PC-9 (cell line): ENCODE measurements around the gene RASGEF1C. TPM values are rescaled to one million over a fixed set of nuclear protein-coding genes. Genes with fewer than 3 reads are reported as not detected.
A peak's percentile ranks its signal among the peaks of the same experiment; 100 is the strongest.

Experiments used
- BruUV-seq: library from RNA; stranded (reverse); fragments of 400-500 nt; replicated peaks from 2 replicates; lab custom pipeline; 2021; lab: Mats Ljungman, UMichigan
- CTCF ChIA-PET: fragments of 300-600 bp; sonication (Branson Sonifier 250); formaldehyde crosslinking; loops from one replicate; lab custom pipeline; 2022; ENCODE audit warnings: antibody characterized with exemption; lab: Charles Lee
- POLR2A ChIA-PET: fragments of 300-600 bp; sonication (Branson Sonifier 250); formaldehyde crosslinking; loops from one replicate; lab custom pipeline; 2022; ENCODE audit warnings: antibody characterized with exemption; ENCODE audit not compliant: unreplicated experiment; lab: Charles Lee
- DNase-seq, 2 experiments: peaks; one replicate each; pipeline versions ENCODE4 v3.0.0 to v3.0.0-alpha.2; 2015 to 2022; ENCODE audit warnings: mixed read lengths in 1 of 2
- H2AFZ ChIP-seq: fragments of 200-600 bp; sonication (generic); 2 replicates; pipeline ENCODE4 v1.8.1; 2017; ENCODE audit warnings: antibody characterized with exemption
- H3F3A ChIP-seq: fragments of 200-600 bp; sonication (generic); 2 replicates; pipeline ENCODE4 v1.8.1; 2017; ENCODE audit warnings: antibody characterized with exemption, mild to moderate bottlenecking, low read depth; ENCODE audit not compliant: insufficient read depth
- H3K27ac ChIP-seq: fragments of 200-600 bp; sonication (generic); 2 replicates; pipeline ENCODE4 v1.6.1; 2016; ENCODE audit warnings: mixed run types
- H3K27me3 ChIP-seq: fragments of 200-600 bp; sonication (generic); 2 replicates; pipeline ENCODE4 v1.6.1; 2016; ENCODE audit warnings: low read depth, mixed run types; ENCODE audit not compliant: insufficient read depth
- H3K36me3 ChIP-seq: fragments of 200-600 bp; sonication (generic); 2 replicates; pipeline ENCODE4 v1.6.1; 2016; ENCODE audit warnings: low read depth, mixed run types
- H3K4me1 ChIP-seq: fragments of 200-600 bp; sonication (generic); replicated peaks from 2 replicates; pipeline ENCODE4 v1.6.1; 2016; ENCODE audit warnings: mixed run types; ENCODE audit not compliant: insufficient read depth
- H3K4me2 ChIP-seq: fragments of 200-600 bp; sonication (generic); 2 replicates; pipeline ENCODE4 v1.6.1; 2017; ENCODE audit warnings: mixed run types
- H3K4me3 ChIP-seq: fragments of 200-600 bp; sonication (generic); 2 replicates; pipeline ENCODE4 v1.6.1; 2016; ENCODE audit warnings: mixed run types
- H3K79me2 ChIP-seq: fragments of 200-600 bp; sonication (generic); 2 replicates; pipeline ENCODE4 v1.6.1; 2017; ENCODE audit warnings: low read depth, mixed run types
- H3K9me2 ChIP-seq: fragments of 200-600 bp; sonication (generic); 2 replicates; pipeline ENCODE4 v1.8.1; 2017; ENCODE audit warnings: mild to moderate bottlenecking; ENCODE audit not compliant: insufficient read depth
- H3K9me3 ChIP-seq: fragments of 200-600 bp; sonication (generic); 2 replicates; pipeline ENCODE4 v1.8.1; 2016; ENCODE audit warnings: low read depth; ENCODE audit not compliant: insufficient read depth
- H4K20me1 ChIP-seq: fragments of 200-600 bp; sonication (generic); 2 replicates; pipeline ENCODE4 v1.8.1; 2017; ENCODE audit not compliant: insufficient read depth
- CTCF ChIP-seq: fragments of 200-600 bp; sonication (generic); conservative IDR thresholded peaks from 2 replicates; pipeline ENCODE4 v1.6.1; 2017; ENCODE audit warnings: mixed run types, antibody characterized with exemption, mild to moderate bottlenecking, moderate library complexity
- EZH2 ChIP-seq: fragments of 200-600 bp; sonication (generic); IDR thresholded peaks from 2 replicates; pipeline ENCODE4 v1.8.0; 2017; ENCODE audit warnings: antibody characterized with exemption, low read depth
- intact Hi-C: fragments of 100-400 bp; cut with micrococcal nuclease; formaldehyde crosslinking; loops from one replicate; pipeline ENCODE4 v1.10.0; 2022; ENCODE audit not compliant: unreplicated experiment
- total RNA-seq: library from RNA; stranded (reverse); gene quantifications from 2 replicates; pipeline ENCODE4 v1.2.3, GENCODE V29; 2021

The RASGEF1C gene
- total RNA-seq, 1 experiment from 2014 or later = not detected

GRCh38 chr5:180128671-180129261 lies 80.2 kb downstream of the RASGEF1C start:
- no peaks in the 10 kb centered on the region for H4K20me1 ChIP-seq
- ChIA-PET CTCF (interaction anchor here (0.7 kb wide), 1 partner anchor 595 kb away, joined by 3 read pairs; no protein-coding TSS in a partner anchor), POLR2A (no interaction called here)
- H3K9me3 ChIP-seq = no peaks in the 10 kb centered on the region
- no peak overlapping the region for H2AFZ ChIP-seq
- no peak overlapping the region for H3K27ac ChIP-seq
- peak in 1 of 2 experiments; percentile 17 for DNase-seq
- H3K27me3 ChIP-seq = peaks cover 11% of the 10 kb centered on the region
- no peaks in the 10 kb centered on the region for H3K9me2 ChIP-seq
- H3K4me2 ChIP-seq = no peak overlapping the region
- BruUV-seq = no TSS peak
- no peak overlapping the region for H3K4me3 ChIP-seq
- intact Hi-C loops = loop anchor here (5.0 kb wide), 2 partner anchors 164 to 544 kb away; partner anchors contain the start of gene MAPK9
- H3K36me3 ChIP-seq = no peaks in the 10 kb centered on the region
- H3K4me1 ChIP-seq = no peaks in the 10 kb centered on the region; the same call in 1 of the 2 replicates
- peaks cover 7% of the 10 kb centered on the region; the same call in 1 of the 2 replicates for H3F3A ChIP-seq
- TF ChIP-seq CTCF = no peak
- TF ChIP-seq EZH2 = no peak
- no peaks in the 10 kb centered on the region for H3K79me2 ChIP-seq

DNA sequence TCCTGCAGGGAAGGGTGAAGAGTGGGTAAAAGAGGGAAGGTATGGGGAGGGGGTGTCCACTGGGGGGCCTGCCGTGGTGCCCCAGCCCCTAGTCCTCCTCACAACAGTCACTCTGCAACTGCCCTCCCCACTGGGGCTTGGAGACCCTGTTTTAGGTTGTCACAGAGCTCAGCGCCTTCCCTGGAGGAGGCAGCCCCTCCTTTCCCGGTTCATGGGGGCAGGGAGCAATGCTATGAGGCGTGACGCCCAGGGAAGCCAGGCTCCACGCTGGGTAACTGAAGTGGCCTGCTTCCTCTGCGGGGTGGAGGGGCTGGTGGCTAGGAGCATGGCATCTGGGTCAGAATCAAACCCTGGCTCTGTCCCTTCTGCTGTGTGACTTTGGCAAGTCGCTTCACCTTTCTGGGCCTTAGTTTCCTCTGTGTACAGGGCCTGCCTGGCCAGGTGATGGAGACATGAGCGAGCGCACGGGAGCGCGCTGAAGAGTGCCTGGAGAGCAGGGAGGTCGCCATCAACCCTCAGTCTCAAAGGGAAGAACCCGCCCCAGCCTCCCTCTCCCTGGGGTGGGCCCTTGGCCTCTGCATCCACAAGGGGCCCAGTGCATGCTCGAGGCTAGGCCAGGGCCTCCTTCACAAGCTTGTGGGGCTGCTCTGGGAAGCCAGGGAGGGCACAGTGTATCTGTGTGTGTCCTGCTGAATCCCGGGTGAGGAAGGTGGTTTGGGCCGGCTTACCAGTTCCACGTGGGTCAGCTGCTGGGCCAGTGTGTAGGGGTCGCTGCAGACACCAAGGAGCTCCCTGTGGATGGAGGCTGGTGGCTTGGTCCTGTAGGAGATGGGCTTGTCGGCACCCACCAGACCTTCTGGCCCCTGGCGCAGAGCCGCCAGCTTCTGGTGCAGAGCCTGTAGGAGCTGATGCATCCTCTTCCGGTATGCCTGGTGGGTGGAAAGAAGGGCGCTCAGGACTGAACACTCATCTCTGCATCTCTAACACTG lies 81.0 kb downstream of the RASGEF1C start:
- CTCF ChIA-PET = interaction anchor here (0.7 kb wide), 1 partner anchor 594 kb away, joined by 3 read pairs; no protein-coding TSS in a partner anchor

More for the DNA sequence above, 81.0 kb downstream of the RASGEF1C start:
- peak in 1 of 2 experiments; percentile 5 for DNase-seq
- no peaks in the 10 kb centered on the region for H3K79me2 ChIP-seq
- no peaks in the 10 kb centered on the region for H3K4me1 ChIP-seq
- POLR2A ChIA-PET = no interaction called here
- no peaks in the 10 kb centered on the region for H3K9me2 ChIP-seq
- no peaks in the 10 kb centered on the region for H4K20me1 ChIP-seq
- no TSS peak for BruUV-seq
- H3K9me3 ChIP-seq = no peaks in the 10 kb centered on the region
- TF ChIP-seq CTCF = no peak
- no peak for TF ChIP-seq EZH2
- no peak overlapping the region for H3K4me2 ChIP-seq
- no peak overlapping the region for H3K4me3 ChIP-seq
- peaks cover 11% of the 10 kb centered on the region for H3K27me3 ChIP-seq
- peaks cover 7% of the 10 kb centered on the region; the same call in 1 of the 2 replicates for H3F3A ChIP-seq
- H3K27ac ChIP-seq = no peak overlapping the region
- intact Hi-C loops = loop anchor here (1.0 to 5.0 kb wide), 3 partner anchors 164 to 544 kb away; partner anchors contain the start of gene MAPK9
- no peaks in the 10 kb centered on the region for H3K36me3 ChIP-seq
- no peak overlapping the region for H2AFZ ChIP-seq
